Suprapubic skin (tissue), 4 donors: ENCODE measurements around the gene KRT10. TPM values are rescaled to one million over a fixed set of nuclear protein-coding genes. Genes with fewer than 3 reads are reported as not detected.

Experiments
- DNase-seq, 2 donors: peaks; one replicate each; pipeline ENCODE4 v3.0.0-alpha.2; 2019; ENCODE audit warnings: low spot score in 2 of 2
- H3K27ac ChIP-seq: fragments of 200-600 bp; sonication (generic); one replicate; pipeline ENCODE4 v1.5.1; 2019
- H3K27me3 ChIP-seq: fragments of 200-600 bp; sonication (generic); one replicate; pipeline ENCODE4 v1.5.1; 2019
- H3K36me3 ChIP-seq: fragments of 200-600 bp; sonication (generic); one replicate; pipeline ENCODE4 v1.5.1; 2019
- H3K4me1 ChIP-seq: fragments of 200-600 bp; sonication (generic); one replicate; pipeline ENCODE4 v1.5.1; 2019
- H3K4me3 ChIP-seq: fragments of 200-600 bp; sonication (generic); one replicate; pipeline ENCODE4 v1.5.1; 2019; ENCODE audit warnings: mild to moderate bottlenecking
- H3K9me3 ChIP-seq: fragments of 200-600 bp; sonication (generic); one replicate; pipeline ENCODE4 v1.5.1; 2019
- CTCF ChIP-seq, 2 donors: fragments of 200-600 bp in 1 of 2; fragments of 450-650 bp in 1 of 2; sonication (generic) in 1 of 2; IDR thresholded peaks; one replicate each; pipeline ENCODE4 v1.5.1; 2016 to 2019; ENCODE audit warnings: antibody characterized with exemption in 2 of 2, mild to moderate bottlenecking in 1 of 2, moderate library complexity in 1 of 2
- EP300 ChIP-seq: sonication (generic); formaldehyde crosslinking; IDR thresholded peaks from one replicate; pipeline ENCODE4 v1.6.1; 2017; ENCODE audit warnings: antibody characterized with exemption
- POLR2A ChIP-seq, 2 donors: fragments of 450-650 bp; IDR thresholded peaks; one replicate each; pipeline ENCODE4 v1.6.1; 2017; ENCODE audit warnings: antibody characterized with exemption in 2 of 2, mild to moderate bottlenecking in 2 of 2, moderate library complexity in 2 of 2
- POLR2AphosphoS5 ChIP-seq, 3 donors: sonication (generic); formaldehyde crosslinking; IDR thresholded peaks; one replicate each; pipeline ENCODE4 v1.6.1; 2017; ENCODE audit warnings: antibody characterized with exemption in 3 of 3
- WGBS: methylation state at CpG from one replicate; pipeline ENCODE4 v1.1.5; 2018; 5-methylcytosine and 5-hydroxymethylcytosine counted together
- total RNA-seq, 4 donors: library from RNA; depleted of rRNA; stranded (reverse); fragments of >200 nt; gene quantifications; one replicate each; pipeline ENCODE4 v1.1.0, GENCODE V29; 2016

Gene KRT10
- 1,000 to 10,000 TPM; 3,788 to 5,963 (median 5,237) TPM for total RNA-seq

GRCh38 chr17:40822132-40822812, at the start of gene KRT10:
KRT10 (minus strand) TSS chr17:40822614; CDS start chr17:40822585, 29 bp downstream.
- no peaks in the 10 kb centered on the region for H3K27me3 ChIP-seq
- H3K9me3 ChIP-seq = no peaks in the 10 kb centered on the region
- TF ChIP-seq POLR2AphosphoS5 (IDR thresholded peaks at IDR 0.05) = peak in 1 of 3 donors; percentile 56
- TF ChIP-seq EP300 = no peak
- peak in 1 of 2 donors; percentile 23 for TF ChIP-seq POLR2A (IDR thresholded peaks at IDR 0.05)
- no peak for TF ChIP-seq CTCF (IDR thresholded peaks at IDR 0.05)
- H3K36me3 ChIP-seq = no peaks in the 10 kb centered on the region
- peak within 1 kb of the TSS; percentile 56 for H3K4me3 ChIP-seq
- peaks cover 21% of the 10 kb centered on the region for H3K4me1 ChIP-seq
- WGBS = 82% methylated on average over 7 of the region's 7 CpGs
- H3K27ac ChIP-seq = peak within 1 kb of the TSS; percentile 92
- DNase-seq = no peak

- no peak overlapping the region for H3K27ac ChIP-seq
- H3K4me1 ChIP-seq = no peaks in the 10 kb centered on the region
- H3K36me3 ChIP-seq = no peaks in the 10 kb centered on the region
- 96% methylated on average over 7 of the region's 7 CpGs for WGBS
- H3K9me3 ChIP-seq = no peaks in the 10 kb centered on the region
- no peak overlapping the region for H3K4me3 ChIP-seq
- TF ChIP-seq POLR2A (IDR thresholded peaks at IDR 0.05) (no peak), CTCF (IDR thresholded peaks at IDR 0.05) (no peak), POLR2AphosphoS5 (IDR thresholded peaks at IDR 0.05) (no peak), EP300 (no peak)
- H3K27me3 ChIP-seq = no peaks in the 10 kb centered on the region
- no peak for DNase-seq
These were observed 48.9 kb upstream of the KRT10 start for GRCh38 chr17:40871316-40871715.

GRCh38 chr17:40870136-40870535, 47.7 kb upstream of the KRT10 start:
- 83% methylated on average over 4 of the region's 4 CpGs for WGBS
- TF ChIP-seq CTCF (IDR thresholded peaks at IDR 0.05) = no peak
- no peak for TF ChIP-seq POLR2A (IDR thresholded peaks at IDR 0.05)
- TF ChIP-seq POLR2AphosphoS5 (IDR thresholded peaks at IDR 0.05) = no peak
- TF ChIP-seq EP300 = no peak
- no peaks in the 10 kb centered on the region for H3K36me3 ChIP-seq
- no peak for DNase-seq
- no peak overlapping the region for H3K27ac ChIP-seq
- H3K9me3 ChIP-seq = no peaks in the 10 kb centered on the region
- no peaks in the 10 kb centered on the region for H3K27me3 ChIP-seq
- H3K4me1 ChIP-seq = no peaks in the 10 kb centered on the region
- H3K4me3 ChIP-seq = no peak overlapping the region

- Histone ChIP-seq H3K9me3 (no peaks in the 10 kb centered on the region), H3K4me1 (no peaks in the 10 kb centered on the region), H3K27me3 (no peaks in the 10 kb centered on the region), H3K36me3 (no peaks in the 10 kb centered on the region), H3K4me3 (no peak within 1 kb of the TSS), H3K27ac (no peak within 1 kb of the TSS)
- no peak for DNase-seq
- whole genome bisulfite sequencing = 96% methylated on average over 8 of the region's 8 CpGs
- TF ChIP-seq EP300 (no peak), POLR2AphosphoS5 (IDR thresholded peaks at IDR 0.05) (no peak), POLR2A (IDR thresholded peaks at IDR 0.05) (no peak), CTCF (IDR thresholded peaks at IDR 0.05) (no peak)
These were observed 44.4 kb upstream of the KRT10 start, which contains the start of gene KRT12 for GRCh38 chr17:40866838-40867237. KRT12 (minus strand) TSS chr17:40867223; CDS start chr17:40867186, 37 bp downstream.

GRCh38 chr17:40864661-40865390, 42.4 kb upstream of the KRT10 start:
- no peak for DNase-seq
- no peak overlapping the region for H3K27ac ChIP-seq
- H3K4me3 ChIP-seq = no peak overlapping the region
- no peaks in the 10 kb centered on the region for H3K36me3 ChIP-seq
- 73% methylated on average over 14 of the region's 14 CpGs for WGBS
- no peaks in the 10 kb centered on the region for H3K4me1 ChIP-seq
- no peaks in the 10 kb centered on the region for H3K27me3 ChIP-seq
- no peaks in the 10 kb centered on the region for H3K9me3 ChIP-seq
- no peak for TF ChIP-seq EP300
- no peak for TF ChIP-seq CTCF (IDR thresholded peaks at IDR 0.05)
- no peak for TF ChIP-seq POLR2AphosphoS5 (IDR thresholded peaks at IDR 0.05)
- TF ChIP-seq POLR2A (IDR thresholded peaks at IDR 0.05) = no peak
